ENCODE results near the gene SLIT3.
"Not testable (repeated sequence)": the region's sequence is repeated elsewhere in the genome, so short reads cannot be mapped to it uniquely, and the experiment has no call there.

SLIT3 gene

GRCh38 chr5:169142264-169142970, 158.5 kb downstream of the SLIT3 start:
- no peak overlapping the region for H3K4me3 ChIP-seq (replicated peaks; ENCODE audit: insufficient read depth, low read length)
- no peak overlapping the region for H3K27ac ChIP-seq (replicated peaks)
- peaks cover 3% of the 10 kb centered on the region for H3K27me3 ChIP-seq (ENCODE audit: insufficient read depth, poor library complexity, severe bottlenecking)
- TF ChIP-seq CTCF (IDR thresholded peaks at IDR 0.05; ENCODE audit: insufficient read depth, low read length) (no peak), POLR2AphosphoS5 (IDR thresholded peaks at IDR 0.05; ENCODE audit: low read depth) (no peak), GABPA (IDR thresholded peaks at IDR 0.05; ENCODE audit: low read depth) (no peak), REST (IDR thresholded peaks at IDR 0.05; ENCODE audit: insufficient replicate concordance, low read depth) (no peak), SPI1 (IDR thresholded peaks at IDR 0.05; ENCODE audit: borderline replicate concordance, low read depth) (no peak)
- DNase-seq (ENCODE audit: low read depth in 1 of 2, low spot score in 1 of 2): no peak

- not testable (repeated sequence) for H3K27me3 ChIP-seq (ENCODE audit: insufficient read depth, poor library complexity, severe bottlenecking); H3K27ac ChIP-seq (replicated peaks); H3K4me3 ChIP-seq (replicated peaks; ENCODE audit: insufficient read depth, low read length); DNase-seq (ENCODE audit: low read depth in 1 of 2, low spot score in 1 of 2)
Observed at GRCh38 chr5:169140215-169140614, 160.7 kb downstream of the SLIT3 start.

GRCh38 chr5:169139480-169140050, 161.4 kb downstream of the SLIT3 start:
- H3K4me3 ChIP-seq (replicated peaks; ENCODE audit: insufficient read depth, low read length): no peak overlapping the region
- TF ChIP-seq POLR2AphosphoS5 (IDR thresholded peaks at IDR 0.05; ENCODE audit: low read depth) (no peak), REST (IDR thresholded peaks at IDR 0.05; ENCODE audit: insufficient replicate concordance, low read depth) (no peak), CTCF (IDR thresholded peaks at IDR 0.05; ENCODE audit: insufficient read depth, low read length) (no peak), SPI1 (IDR thresholded peaks at IDR 0.05; ENCODE audit: borderline replicate concordance, low read depth) (no peak), GABPA (IDR thresholded peaks at IDR 0.05; ENCODE audit: low read depth) (no peak)
- DNase-seq (ENCODE audit: low read depth in 1 of 2, low spot score in 1 of 2): no peak
- H3K27ac ChIP-seq (replicated peaks): no peak overlapping the region
- H3K27me3 ChIP-seq (ENCODE audit: insufficient read depth, poor library complexity, severe bottlenecking): no peaks in the 10 kb centered on the region

GRCh38 chr5:169133531-169133930, 167.4 kb downstream of the SLIT3 start:
- Histone ChIP-seq H3K4me3 (replicated peaks; ENCODE audit: insufficient read depth, low read length) (no peak overlapping the region), H3K27ac (replicated peaks) (no peak overlapping the region)

More at GRCh38 chr5:169133531-169133930, 167.4 kb downstream of the SLIT3 start:
- no peak for TF ChIP-seq REST (IDR thresholded peaks at IDR 0.05; ENCODE audit: insufficient replicate concordance, low read depth)
- no peak for TF ChIP-seq GABPA (IDR thresholded peaks at IDR 0.05; ENCODE audit: low read depth)
- TF ChIP-seq SPI1 (IDR thresholded peaks at IDR 0.05; ENCODE audit: borderline replicate concordance, low read depth): no peak
- no peak for TF ChIP-seq CTCF (IDR thresholded peaks at IDR 0.05; ENCODE audit: insufficient read depth, low read length)
- no peak for TF ChIP-seq POLR2AphosphoS5 (IDR thresholded peaks at IDR 0.05; ENCODE audit: low read depth)
- H3K27me3 ChIP-seq (ENCODE audit: insufficient read depth, poor library complexity, severe bottlenecking): no peaks in the 10 kb centered on the region
- no peak for DNase-seq (ENCODE audit: low read depth in 1 of 2, low spot score in 1 of 2)
